Skeletal muscle tissue (tissue), 4 donors: Measurements from ENCODE around the gene STIM1. TPM values are rescaled to one million over a fixed set of nuclear protein-coding genes. Genes with fewer than 3 reads are reported as not detected.

Experiments
- H3K27ac ChIP-seq: one replicate; pipeline ENCODE4 v1.7.0; 2013; ENCODE audit warnings: mild to moderate bottlenecking, low read depth, low read length, inconsistent platforms
- H3K27me3 ChIP-seq, 3 donors: one replicate each; pipeline ENCODE4 v1.7.0; 2013; ENCODE audit warnings: low read length in 3 of 3; ENCODE audit not compliant: control insufficient read depth in 3 of 3, insufficient read depth in 3 of 3
- H3K36me3 ChIP-seq, 3 donors: one replicate each; pipeline ENCODE4 v1.7.0; 2013; ENCODE audit warnings: low read length in 3 of 3; ENCODE audit not compliant: control insufficient read depth in 3 of 3, insufficient read depth in 3 of 3
- H3K4me1 ChIP-seq, 3 donors: one replicate each; pipeline ENCODE4 v1.7.0; 2013; ENCODE audit warnings: low read length in 3 of 3, mild to moderate bottlenecking in 3 of 3; ENCODE audit not compliant: control insufficient read depth in 3 of 3, insufficient read depth in 3 of 3
- H3K4me3 ChIP-seq, 3 donors: one replicate each; pipeline ENCODE4 v1.7.0; 2013; ENCODE audit warnings: low read length in 3 of 3
- H3K9ac ChIP-seq, 3 donors: one replicate each; pipeline ENCODE4 v1.7.0; 2013; ENCODE audit warnings: low read length in 3 of 3, mild to moderate bottlenecking in 3 of 3, moderate library complexity in 2 of 3, low read depth in 1 of 3
- H3K9me3 ChIP-seq, 3 donors: one replicate each; pipeline ENCODE4 v1.7.0; 2013; ENCODE audit warnings: low read length in 3 of 3; ENCODE audit not compliant: control insufficient read depth in 3 of 3
- total RNA-seq: library from RNA; depleted of rRNA; stranded (reverse); fragments of >200 nt; gene quantifications from one replicate; pipeline ENCODE4 v1.2.3, GENCODE V29; 2014
- donor health status: Osteomylitis.

The STIM1 gene
- total RNA-seq, 1 donor from 2014 or later: 54.8 TPM

- no peaks in the 10 kb centered on the region for H3K9me3 ChIP-seq
- H3K36me3 ChIP-seq: no peaks in the 10 kb centered on the region
- H3K27me3 ChIP-seq: no peaks in the 10 kb centered on the region
- peaks cover 11 to 24% (median 23%) of the 10 kb centered on the region in 3 donors for H3K4me1 ChIP-seq
- H3K4me3 ChIP-seq: no peak overlapping the region
- H3K9ac ChIP-seq: no peak overlapping the region
- H3K27ac ChIP-seq: no peak overlapping the region
Measured at GRCh38 chr11:3981084-3981633, 125.7 kb downstream of the STIM1 start.

DNA sequence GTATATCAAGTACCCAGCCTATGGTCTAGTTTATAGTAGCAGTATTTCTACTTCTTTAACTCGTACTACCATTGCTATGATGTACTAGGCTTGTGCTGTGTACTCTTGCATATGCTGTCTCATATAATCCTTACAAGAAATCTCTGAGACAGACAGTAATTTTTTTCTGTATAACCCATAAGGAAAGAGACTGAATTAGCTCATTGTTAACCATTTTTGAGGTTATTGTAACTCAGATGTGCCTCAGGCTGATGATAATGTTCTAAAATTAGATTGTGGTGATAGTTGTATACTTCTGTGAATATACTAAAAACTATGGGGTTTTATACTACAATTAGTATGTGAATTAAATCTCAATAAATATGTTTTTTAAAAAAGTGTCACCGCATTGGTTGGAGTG lies 127.0 kb downstream of the STIM1 start:
- Histone ChIP-seq H3K9me3 (no peaks in the 10 kb centered on the region), H3K27ac (no peak overlapping the region), H3K27me3 (no peaks in the 10 kb centered on the region), H3K36me3 (no peaks in the 10 kb centered on the region), H3K4me3 (no peak overlapping the region), H3K4me1 (peaks cover 20 to 35% (median 29%) of the 10 kb centered on the region in 3 donors), H3K9ac (no peak overlapping the region)

DNA sequence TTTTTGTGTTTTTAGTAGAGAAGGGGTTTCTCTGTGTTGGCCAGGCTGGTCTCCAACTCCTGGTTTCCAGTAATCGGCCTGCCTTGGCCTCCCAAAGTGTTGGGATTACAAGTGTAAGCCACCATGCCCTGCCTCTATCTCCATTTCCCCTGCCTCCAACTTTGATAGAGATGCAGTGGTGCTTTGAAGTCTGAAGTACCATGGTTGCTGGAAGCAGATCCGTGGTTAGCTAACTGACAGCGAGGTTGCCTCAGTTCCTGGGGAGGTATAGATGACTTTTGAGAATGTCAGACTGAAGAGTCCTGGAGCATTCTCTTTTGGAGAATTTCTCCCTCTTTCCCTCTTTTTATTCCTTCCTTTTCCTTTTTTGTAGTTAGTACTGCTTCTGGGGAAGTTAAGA lies 127.6 kb downstream of the STIM1 start:
- H3K36me3 ChIP-seq: no peaks in the 10 kb centered on the region
- no peak overlapping the region for H3K27ac ChIP-seq
- peaks cover 22 to 41% (median 34%) of the 10 kb centered on the region in 3 donors for H3K4me1 ChIP-seq
- H3K27me3 ChIP-seq: no peaks in the 10 kb centered on the region
- H3K9me3 ChIP-seq: no peaks in the 10 kb centered on the region
- H3K4me3 ChIP-seq: no peak overlapping the region
- no peak overlapping the region for H3K9ac ChIP-seq

DNA sequence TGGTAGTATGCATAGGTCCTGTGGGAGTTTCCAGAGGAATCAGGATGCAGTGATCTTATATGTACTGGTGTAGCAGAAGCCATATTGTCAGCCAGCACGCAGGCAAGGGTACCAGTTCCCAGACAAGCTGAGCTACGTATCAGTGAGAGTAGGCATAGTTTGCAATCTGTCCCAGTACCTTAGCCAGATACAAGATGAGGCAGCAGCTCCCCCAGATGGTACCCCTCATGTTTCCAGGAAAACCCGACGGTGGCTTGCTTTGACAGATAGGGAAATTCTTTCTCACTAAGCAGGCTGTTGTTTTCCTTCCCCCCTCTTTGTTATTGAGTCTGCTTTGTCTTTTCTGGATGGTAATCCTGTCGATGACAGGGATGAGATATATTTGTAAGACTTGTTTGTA lies 129.4 kb downstream of the STIM1 start:
- Histone ChIP-seq H3K9me3 (no peaks in the 10 kb centered on the region), H3K27ac (no peak overlapping the region), H3K4me1 (peaks cover 22 to 42% (median 34%) of the 10 kb centered on the region in 3 donors), H3K36me3 (no peaks in the 10 kb centered on the region), H3K27me3 (no peaks in the 10 kb centered on the region), H3K9ac (no peak overlapping the region), H3K4me3 (no peak overlapping the region)

- Histone ChIP-seq H3K36me3 (no peaks in the 10 kb centered on the region), H3K9me3 (no peaks in the 10 kb centered on the region), H3K4me3 (no peak overlapping the region), H3K27ac (no peak overlapping the region), H3K27me3 (no peaks in the 10 kb centered on the region), H3K4me1 (peaks cover 22 to 42% (median 34%) of the 10 kb centered on the region in 3 donors), H3K9ac (peak overlapping the region in 1 of 3 donors; percentile 26)
Measured at GRCh38 chr11:3985631-3986030, 130.2 kb downstream of the STIM1 start.

DNA sequence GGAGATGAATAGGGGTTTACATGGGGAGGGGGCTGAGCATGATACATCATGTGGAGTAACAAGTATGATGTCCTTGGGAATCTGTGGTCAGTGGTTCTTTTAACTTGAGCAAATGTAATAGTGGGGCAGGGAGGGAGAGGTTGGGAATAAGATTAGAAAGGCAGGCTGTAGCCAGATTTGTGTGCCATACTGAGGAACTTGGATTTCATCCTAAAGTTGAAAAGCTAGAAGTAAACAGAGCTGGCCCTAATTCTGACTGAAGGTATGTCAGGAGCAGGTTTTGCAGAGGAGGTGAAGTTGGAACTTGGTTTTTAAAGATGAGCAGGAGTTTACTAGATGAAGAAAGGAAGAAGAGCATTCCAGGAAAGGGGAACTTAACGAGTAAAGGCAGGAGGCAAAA lies 130.8 kb downstream of the STIM1 start:
- H3K9me3 ChIP-seq: no peaks in the 10 kb centered on the region
- no peaks in the 10 kb centered on the region for H3K27me3 ChIP-seq
- H3K36me3 ChIP-seq: no peaks in the 10 kb centered on the region
- H3K9ac ChIP-seq: no peak overlapping the region
- H3K27ac ChIP-seq: no peak overlapping the region
- H3K4me3 ChIP-seq: no peak overlapping the region
- H3K4me1 ChIP-seq: peaks cover 22 to 38% (median 34%) of the 10 kb centered on the region in 3 donors

DNA sequence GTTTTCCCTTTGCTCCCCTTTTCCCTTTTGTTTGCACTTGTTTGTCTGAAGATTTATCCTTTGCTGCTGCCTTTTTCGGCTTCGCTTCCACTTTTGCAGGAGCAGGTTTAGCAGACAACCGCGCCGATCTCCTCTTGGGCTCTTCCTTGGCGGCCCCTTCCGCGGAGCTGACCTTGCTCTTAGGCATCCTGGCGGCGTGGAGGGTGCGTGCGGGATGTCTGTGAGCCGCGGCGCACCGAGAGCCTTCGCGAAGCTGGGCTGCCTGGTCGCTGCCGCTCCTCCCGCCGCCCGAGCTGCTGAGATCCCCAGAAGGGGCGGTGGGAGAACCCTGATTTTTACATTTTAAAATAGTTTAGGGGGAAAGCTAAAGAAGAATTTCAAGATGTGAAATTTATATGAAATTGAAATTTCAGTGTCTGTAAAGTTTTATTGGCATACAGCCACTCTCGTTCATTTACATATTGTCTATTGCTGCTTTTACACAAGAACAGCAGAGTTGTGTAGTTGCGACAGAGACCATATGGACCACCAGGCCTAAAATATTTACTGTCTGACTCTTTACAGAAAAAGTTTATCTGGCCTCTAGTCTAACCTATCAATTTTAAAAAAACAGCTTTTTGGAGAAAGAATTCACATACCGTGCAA lies 133.9 kb downstream of the STIM1 start:
- Histone ChIP-seq H3K27ac (no peak overlapping the region), H3K4me1 (peaks cover 19 to 34% (median 26%) of the 10 kb centered on the region in 3 donors), H3K4me3 (no peak overlapping the region), H3K27me3 (no peaks in the 10 kb centered on the region), H3K9me3 (no peaks in the 10 kb centered on the region), H3K36me3 (no peaks in the 10 kb centered on the region), H3K9ac (no peak overlapping the region)

DNA sequence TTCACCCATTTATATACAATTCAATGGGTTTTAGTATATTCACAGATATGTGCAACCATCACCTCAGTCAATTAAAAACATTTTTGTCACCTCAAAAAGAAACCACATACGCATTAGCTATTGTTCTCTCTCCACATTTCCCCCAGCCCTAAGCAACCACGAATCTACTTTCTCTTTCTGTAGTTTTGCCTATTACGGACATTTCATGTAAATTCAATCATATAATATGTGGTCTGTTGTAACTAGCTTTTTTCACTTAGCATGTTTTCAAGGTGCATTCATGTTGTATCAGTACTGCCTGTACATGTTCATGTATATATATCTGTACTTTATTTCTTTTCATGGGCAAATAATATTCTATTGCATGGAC lies 134.4 kb downstream of the STIM1 start:
- Histone ChIP-seq H3K4me1 (peaks cover 19 to 30% (median 23%) of the 10 kb centered on the region in 3 donors), H3K27ac (no peak overlapping the region), H3K9ac (no peak overlapping the region), H3K9me3 (no peaks in the 10 kb centered on the region), H3K27me3 (no peaks in the 10 kb centered on the region), H3K4me3 (no peak overlapping the region), H3K36me3 (no peaks in the 10 kb centered on the region)

GRCh38 chr11:3990406-3990805 lies 134.9 kb downstream of the STIM1 start:
- Histone ChIP-seq H3K9ac (no peak overlapping the region), H3K27me3 (no peaks in the 10 kb centered on the region), H3K4me3 (no peak overlapping the region), H3K27ac (no peak overlapping the region), H3K36me3 (no peaks in the 10 kb centered on the region), H3K9me3 (no peaks in the 10 kb centered on the region), H3K4me1 (peaks cover 14 to 25% (median 18%) of the 10 kb centered on the region in 3 donors)

- Histone ChIP-seq H3K36me3 (no peaks in the 10 kb centered on the region), H3K9me3 (no peaks in the 10 kb centered on the region), H3K4me3 (no peak overlapping the region), H3K27ac (no peak overlapping the region), H3K4me1 (peaks cover 11 to 16% (median 13%) of the 10 kb centered on the region in 3 donors), H3K27me3 (no peaks in the 10 kb centered on the region), H3K9ac (no peak overlapping the region)
Measured at GRCh38 chr11:3992964-3993363, 137.5 kb downstream of the STIM1 start.
